Uterus (tissue), 4 donors: ENCODE measurements around the gene DNAH6. TPM values are rescaled to one million over a fixed set of nuclear protein-coding genes. Genes with fewer than 3 reads are reported as not detected.

Experiments
- DNase-seq, 2 donors: peaks; one replicate each; pipeline ENCODE4 v3.0.0-alpha.2; 2019 to 2020
- H3K27ac ChIP-seq, 2 donors: fragments of 200-600 bp; sonication (generic); 1 replicate in 1 of 2; 2 replicates in 1 of 2; pipeline ENCODE4 v1.5.1; 2016 to 2018
- H3K27me3 ChIP-seq, 2 donors: fragments of 200-600 bp; sonication (generic); one replicate each; pipeline ENCODE4 v1.5.1; 2018 to 2019; ENCODE audit warnings: control low read depth in 1 of 2
- H3K36me3 ChIP-seq, 2 donors: fragments of 200-600 bp; sonication (generic); one replicate each; pipeline ENCODE4 v1.5.1; 2019; ENCODE audit warnings: control low read depth in 1 of 2
- H3K4me1 ChIP-seq, 2 donors: fragments of 200-600 bp; sonication (generic); one replicate each; pipeline ENCODE4 v1.5.1; 2018 to 2019; ENCODE audit warnings: control low read depth in 1 of 2
- H3K4me3 ChIP-seq, 2 donors: fragments of 200-600 bp; sonication (generic); 1 replicate in 1 of 2; 2 replicates in 1 of 2; pipeline ENCODE4 v1.5.1; 2018 to 2019; ENCODE audit warnings: mild to moderate bottlenecking in 1 of 2
- H3K9me3 ChIP-seq, 2 donors: fragments of 200-600 bp; sonication (generic); one replicate each; pipeline ENCODE4 v1.5.1; 2019; ENCODE audit warnings: control low read depth in 1 of 2
- POLR2A ChIP-seq, 2 donors: fragments of 450-650 bp; IDR thresholded peaks; one replicate each; pipeline ENCODE4 v1.6.1; 2016; ENCODE audit warnings: antibody characterized with exemption in 2 of 2, mild to moderate bottlenecking in 1 of 2, moderate library complexity in 1 of 2
- intact Hi-C: fragments of 100-400 bp; cut with DNase I; formaldehyde crosslinking; loops from one replicate; pipeline ENCODE4 v1.15.1; 2023; ENCODE audit warnings: low total_unique reads
- total RNA-seq, 4 donors: library from RNA; depleted of rRNA in 3 of 4; stranded (reverse); fragments of >200 nt in 3 of 4; gene quantifications; one replicate each; pipeline versions ENCODE4 v1.1.0 to v1.2.4, GENCODE V29; 2014 to 2023
- TF ChIP-seq, protein P1 (sequence below), 4 experiments: fragments of 200-600 bp in 2 of 4; fragments of 450-650 bp in 2 of 4; sonication (generic) in 2 of 4; IDR thresholded peaks; one replicate each; pipeline ENCODE4 v1.5.1; 2016 to 2019; ENCODE audit warnings: antibody characterized with exemption in 4 of 4, mild to moderate bottlenecking in 2 of 4, moderate library complexity in 1 of 4
- donor health status: DM: yes; HTN: yes; CAD: no.

DNAH6 gene
- total RNA-seq, 4 donors from 2014 or later: 1.0 to 8.4 (median 2.7) TPM

DNA sequence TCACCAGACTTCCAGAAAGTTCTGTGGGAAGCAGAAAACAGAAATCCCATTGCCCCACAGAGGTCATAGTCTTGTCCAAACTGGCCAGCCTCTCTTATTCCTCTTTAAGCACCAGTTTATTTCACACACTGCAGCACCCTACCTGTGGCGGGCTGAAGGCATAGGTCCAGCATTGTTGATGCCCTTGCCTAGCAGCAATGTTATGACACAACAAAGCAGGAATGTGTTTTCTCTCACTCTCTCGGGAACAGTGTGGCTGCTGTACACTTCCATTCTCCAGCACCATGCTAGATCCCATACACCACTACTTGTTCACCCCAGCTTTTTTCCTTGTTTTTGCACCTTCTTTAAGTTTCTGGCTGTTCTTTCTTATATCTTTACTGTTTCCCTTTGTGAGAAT lies 181.6 kb downstream of the DNAH6 start:
- H3K4me1 ChIP-seq: no peaks in the 10 kb centered on the region
- H3K27me3 ChIP-seq: no peaks in the 10 kb centered on the region
- H3K27ac ChIP-seq: no peak overlapping the region
- no peaks in the 10 kb centered on the region for H3K9me3 ChIP-seq
- TF ChIP-seq, protein P1, sequence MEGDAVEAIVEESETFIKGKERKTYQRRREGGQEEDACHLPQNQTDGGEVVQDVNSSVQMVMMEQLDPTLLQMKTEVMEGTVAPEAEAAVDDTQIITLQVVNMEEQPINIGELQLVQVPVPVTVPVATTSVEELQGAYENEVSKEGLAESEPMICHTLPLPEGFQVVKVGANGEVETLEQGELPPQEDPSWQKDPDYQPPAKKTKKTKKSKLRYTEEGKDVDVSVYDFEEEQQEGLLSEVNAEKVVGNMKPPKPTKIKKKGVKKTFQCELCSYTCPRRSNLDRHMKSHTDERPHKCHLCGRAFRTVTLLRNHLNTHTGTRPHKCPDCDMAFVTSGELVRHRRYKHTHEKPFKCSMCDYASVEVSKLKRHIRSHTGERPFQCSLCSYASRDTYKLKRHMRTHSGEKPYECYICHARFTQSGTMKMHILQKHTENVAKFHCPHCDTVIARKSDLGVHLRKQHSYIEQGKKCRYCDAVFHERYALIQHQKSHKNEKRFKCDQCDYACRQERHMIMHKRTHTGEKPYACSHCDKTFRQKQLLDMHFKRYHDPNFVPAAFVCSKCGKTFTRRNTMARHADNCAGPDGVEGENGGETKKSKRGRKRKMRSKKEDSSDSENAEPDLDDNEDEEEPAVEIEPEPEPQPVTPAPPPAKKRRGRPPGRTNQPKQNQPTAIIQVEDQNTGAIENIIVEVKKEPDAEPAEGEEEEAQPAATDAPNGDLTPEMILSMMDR (IDR thresholded peaks at IDR 0.05): no peak
- no peak for TF ChIP-seq POLR2A (IDR thresholded peaks at IDR 0.05)
- DNase-seq: no peak
- no peaks in the 10 kb centered on the region for H3K36me3 ChIP-seq
- H3K4me3 ChIP-seq: no peak overlapping the region
- intact Hi-C loops: no loop called here

DNA sequence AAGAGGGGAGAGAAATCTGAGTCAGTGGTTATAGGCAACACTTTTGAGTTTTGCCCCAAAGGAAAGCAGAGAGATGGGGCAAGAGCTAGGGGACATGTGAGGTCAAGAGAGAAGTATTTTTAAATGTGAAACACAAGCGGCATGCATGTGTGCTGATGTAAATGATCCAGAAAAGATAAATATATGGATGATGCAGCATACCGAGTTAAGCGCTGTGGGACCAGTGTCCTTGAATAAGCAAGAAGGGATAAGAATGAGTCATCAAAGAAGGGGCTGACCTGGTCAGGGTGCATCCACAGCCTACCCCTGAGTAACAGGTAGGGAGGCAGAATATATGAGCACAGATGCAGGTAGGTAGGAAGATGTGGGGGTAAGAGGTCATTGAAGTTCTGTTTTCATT lies 183.7 kb downstream of the DNAH6 start:
- no peak overlapping the region for H3K4me3 ChIP-seq
- no peaks in the 10 kb centered on the region for H3K27me3 ChIP-seq
- H3K27ac ChIP-seq: no peak overlapping the region
- intact Hi-C loops: no loop called here
- no peaks in the 10 kb centered on the region for H3K36me3 ChIP-seq
- TF ChIP-seq POLR2A (IDR thresholded peaks at IDR 0.05): no peak
- TF ChIP-seq, protein P1 (IDR thresholded peaks at IDR 0.05): no peak
- no peaks in the 10 kb centered on the region for H3K4me1 ChIP-seq
- no peaks in the 10 kb centered on the region for H3K9me3 ChIP-seq
- DNase-seq: no peak

DNA sequence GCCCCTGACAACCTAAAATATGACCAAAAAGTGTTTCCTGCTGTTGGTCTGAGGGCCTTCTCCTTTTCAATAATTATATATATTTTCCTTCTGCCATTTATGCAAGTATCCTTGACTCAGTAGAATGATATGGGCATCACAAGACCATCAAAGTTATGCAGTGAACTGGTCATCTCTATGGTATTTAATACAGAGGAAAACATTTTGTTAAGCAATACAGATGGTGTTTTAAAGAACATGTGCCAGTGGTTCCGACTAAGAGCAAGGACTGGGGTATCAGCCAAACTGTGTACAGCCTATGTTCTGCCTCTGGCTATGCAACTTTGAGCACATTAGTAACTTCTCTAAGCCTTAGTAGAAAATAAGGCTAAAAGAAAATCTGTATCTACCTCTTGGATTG lies 185.6 kb downstream of the DNAH6 start:
- intact Hi-C loops: no loop called here
- H3K27ac ChIP-seq: no peak overlapping the region
- TF ChIP-seq, protein P1 (IDR thresholded peaks at IDR 0.05): no peak
- no peak for TF ChIP-seq POLR2A (IDR thresholded peaks at IDR 0.05)
- no peak overlapping the region for H3K4me3 ChIP-seq
- no peaks in the 10 kb centered on the region for H3K27me3 ChIP-seq
- H3K9me3 ChIP-seq: no peaks in the 10 kb centered on the region
- no peaks in the 10 kb centered on the region for H3K4me1 ChIP-seq
- no peak for DNase-seq
- H3K36me3 ChIP-seq: no peaks in the 10 kb centered on the region

DNA sequence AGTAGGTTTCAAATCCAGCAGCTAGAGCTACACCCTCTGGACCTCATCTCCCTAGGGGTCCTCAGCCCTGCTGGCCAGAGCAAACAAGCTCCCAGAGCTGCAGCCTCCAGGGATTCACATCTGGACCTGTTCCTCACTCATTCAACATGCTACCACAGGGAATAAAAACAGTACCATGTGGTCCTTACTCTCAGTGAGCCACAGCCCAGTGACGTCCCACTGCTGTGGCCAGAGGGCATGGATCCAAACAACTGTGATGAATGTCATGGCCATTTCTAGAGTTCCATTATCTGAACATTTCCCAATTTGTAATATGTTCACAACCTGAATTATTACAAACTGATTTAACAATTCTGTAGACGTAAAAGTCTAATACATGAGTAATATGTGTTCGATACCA lies 186.6 kb downstream of the DNAH6 start:
- H3K36me3 ChIP-seq: no peaks in the 10 kb centered on the region
- intact Hi-C loops: no loop called here
- H3K4me1 ChIP-seq: no peaks in the 10 kb centered on the region
- H3K27me3 ChIP-seq: no peaks in the 10 kb centered on the region
- no peak for TF ChIP-seq POLR2A (IDR thresholded peaks at IDR 0.05)
- TF ChIP-seq, protein P1 (IDR thresholded peaks at IDR 0.05): no peak
- no peaks in the 10 kb centered on the region for H3K9me3 ChIP-seq
- H3K27ac ChIP-seq: no peak overlapping the region
- no peak overlapping the region for H3K4me3 ChIP-seq
- DNase-seq: no peak

DNA sequence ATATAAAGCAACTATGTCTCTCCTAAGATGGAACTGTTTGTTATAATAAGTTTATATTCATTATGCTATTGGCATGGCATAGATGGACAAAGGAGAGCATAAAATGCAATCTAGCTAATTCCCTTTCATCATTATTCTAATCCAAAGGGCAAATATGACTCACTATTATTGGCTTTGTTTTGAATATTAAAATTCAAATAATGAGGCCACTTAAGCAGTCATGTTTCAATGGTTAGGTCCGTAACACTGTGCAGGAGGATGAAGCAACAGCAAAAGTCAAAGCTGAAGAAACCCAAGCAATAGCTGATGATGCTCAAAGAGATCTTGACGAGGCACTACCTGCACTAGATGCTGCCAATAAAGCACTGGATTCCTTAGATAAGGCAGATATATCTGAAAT lies 187.5 kb downstream of the DNAH6 start:
- no peaks in the 10 kb centered on the region for H3K36me3 ChIP-seq
- no peaks in the 10 kb centered on the region for H3K9me3 ChIP-seq
- no peak overlapping the region for H3K27ac ChIP-seq
- H3K4me1 ChIP-seq: no peaks in the 10 kb centered on the region
- TF ChIP-seq, protein P1 (IDR thresholded peaks at IDR 0.05): no peak
- no peak for TF ChIP-seq POLR2A (IDR thresholded peaks at IDR 0.05)
- DNase-seq: no peak
- no peak overlapping the region for H3K4me3 ChIP-seq
- H3K27me3 ChIP-seq: no peaks in the 10 kb centered on the region
- intact Hi-C loops: no loop called here
